ENCODE data around the gene NEDD4L.

DNA sequence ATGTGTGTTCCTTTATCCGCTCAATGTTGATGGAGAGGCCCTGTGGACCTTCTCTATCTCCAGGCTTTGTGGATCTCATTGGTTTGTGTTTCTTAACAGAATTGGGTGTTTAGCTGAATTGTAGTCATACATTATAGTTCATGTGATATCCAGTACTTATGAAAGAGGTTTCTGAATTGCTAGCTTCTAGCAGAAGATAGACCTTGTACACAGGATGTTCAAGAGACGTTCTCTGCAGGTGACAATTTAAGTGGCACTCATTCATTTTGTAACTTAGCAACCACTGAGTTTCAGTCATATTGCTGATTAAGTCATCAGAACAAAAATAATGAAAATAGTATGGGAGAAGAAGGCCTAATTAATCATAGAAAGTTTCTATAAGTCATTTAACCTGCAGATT lies 305.6 kb downstream of the NEDD4L start:
- TF ChIP-seq, protein P1, sequence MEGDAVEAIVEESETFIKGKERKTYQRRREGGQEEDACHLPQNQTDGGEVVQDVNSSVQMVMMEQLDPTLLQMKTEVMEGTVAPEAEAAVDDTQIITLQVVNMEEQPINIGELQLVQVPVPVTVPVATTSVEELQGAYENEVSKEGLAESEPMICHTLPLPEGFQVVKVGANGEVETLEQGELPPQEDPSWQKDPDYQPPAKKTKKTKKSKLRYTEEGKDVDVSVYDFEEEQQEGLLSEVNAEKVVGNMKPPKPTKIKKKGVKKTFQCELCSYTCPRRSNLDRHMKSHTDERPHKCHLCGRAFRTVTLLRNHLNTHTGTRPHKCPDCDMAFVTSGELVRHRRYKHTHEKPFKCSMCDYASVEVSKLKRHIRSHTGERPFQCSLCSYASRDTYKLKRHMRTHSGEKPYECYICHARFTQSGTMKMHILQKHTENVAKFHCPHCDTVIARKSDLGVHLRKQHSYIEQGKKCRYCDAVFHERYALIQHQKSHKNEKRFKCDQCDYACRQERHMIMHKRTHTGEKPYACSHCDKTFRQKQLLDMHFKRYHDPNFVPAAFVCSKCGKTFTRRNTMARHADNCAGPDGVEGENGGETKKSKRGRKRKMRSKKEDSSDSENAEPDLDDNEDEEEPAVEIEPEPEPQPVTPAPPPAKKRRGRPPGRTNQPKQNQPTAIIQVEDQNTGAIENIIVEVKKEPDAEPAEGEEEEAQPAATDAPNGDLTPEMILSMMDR (conservative IDR thresholded peaks at IDR 0.05; ENCODE audit: low read depth in 2 of 2) = no peak
- TF ChIP-seq POLR2AphosphoS5 (IDR thresholded peaks at IDR 0.05; ENCODE audit: low read depth) (no peak), EZH2 (IDR thresholded peaks at IDR 0.05; ENCODE audit: low read depth, unreplicated experiment) (no peak), EZH2phosphoT487 (IDR thresholded peaks at IDR 0.05; ENCODE audit: unreplicated experiment) (no peak), CREB1 (CRISPR knock-in tag; IDR thresholded peaks at IDR 0.05; ENCODE audit: low read depth) (no peak)
- TF ChIP-seq, protein P2, sequence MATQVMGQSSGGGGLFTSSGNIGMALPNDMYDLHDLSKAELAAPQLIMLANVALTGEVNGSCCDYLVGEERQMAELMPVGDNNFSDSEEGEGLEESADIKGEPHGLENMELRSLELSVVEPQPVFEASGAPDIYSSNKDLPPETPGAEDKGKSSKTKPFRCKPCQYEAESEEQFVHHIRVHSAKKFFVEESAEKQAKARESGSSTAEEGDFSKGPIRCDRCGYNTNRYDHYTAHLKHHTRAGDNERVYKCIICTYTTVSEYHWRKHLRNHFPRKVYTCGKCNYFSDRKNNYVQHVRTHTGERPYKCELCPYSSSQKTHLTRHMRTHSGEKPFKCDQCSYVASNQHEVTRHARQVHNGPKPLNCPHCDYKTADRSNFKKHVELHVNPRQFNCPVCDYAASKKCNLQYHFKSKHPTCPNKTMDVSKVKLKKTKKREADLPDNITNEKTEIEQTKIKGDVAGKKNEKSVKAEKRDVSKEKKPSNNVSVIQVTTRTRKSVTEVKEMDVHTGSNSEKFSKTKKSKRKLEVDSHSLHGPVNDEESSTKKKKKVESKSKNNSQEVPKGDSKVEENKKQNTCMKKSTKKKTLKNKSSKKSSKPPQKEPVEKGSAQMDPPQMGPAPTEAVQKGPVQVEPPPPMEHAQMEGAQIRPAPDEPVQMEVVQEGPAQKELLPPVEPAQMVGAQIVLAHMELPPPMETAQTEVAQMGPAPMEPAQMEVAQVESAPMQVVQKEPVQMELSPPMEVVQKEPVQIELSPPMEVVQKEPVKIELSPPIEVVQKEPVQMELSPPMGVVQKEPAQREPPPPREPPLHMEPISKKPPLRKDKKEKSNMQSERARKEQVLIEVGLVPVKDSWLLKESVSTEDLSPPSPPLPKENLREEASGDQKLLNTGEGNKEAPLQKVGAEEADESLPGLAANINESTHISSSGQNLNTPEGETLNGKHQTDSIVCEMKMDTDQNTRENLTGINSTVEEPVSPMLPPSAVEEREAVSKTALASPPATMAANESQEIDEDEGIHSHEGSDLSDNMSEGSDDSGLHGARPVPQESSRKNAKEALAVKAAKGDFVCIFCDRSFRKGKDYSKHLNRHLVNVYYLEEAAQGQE (IDR thresholded peaks at IDR 0.05; ENCODE audit: unreplicated experiment) = no peak
- TF ChIP-seq, protein P3, sequence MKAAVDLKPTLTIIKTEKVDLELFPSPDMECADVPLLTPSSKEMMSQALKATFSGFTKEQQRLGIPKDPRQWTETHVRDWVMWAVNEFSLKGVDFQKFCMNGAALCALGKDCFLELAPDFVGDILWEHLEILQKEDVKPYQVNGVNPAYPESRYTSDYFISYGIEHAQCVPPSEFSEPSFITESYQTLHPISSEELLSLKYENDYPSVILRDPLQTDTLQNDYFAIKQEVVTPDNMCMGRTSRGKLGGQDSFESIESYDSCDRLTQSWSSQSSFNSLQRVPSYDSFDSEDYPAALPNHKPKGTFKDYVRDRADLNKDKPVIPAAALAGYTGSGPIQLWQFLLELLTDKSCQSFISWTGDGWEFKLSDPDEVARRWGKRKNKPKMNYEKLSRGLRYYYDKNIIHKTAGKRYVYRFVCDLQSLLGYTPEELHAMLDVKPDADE (IDR thresholded peaks at IDR 0.05) = no peak
